Caco-2 (cell line): ENCODE measurements around the gene HS1BP3. TPM values are rescaled to one million over a fixed set of nuclear protein-coding genes. Genes with fewer than 3 reads are reported as not detected.
A peak's percentile ranks its signal among the peaks of the same experiment; 100 is the strongest.

Experiments
- BruUV-seq: library from RNA; stranded (reverse); fragments of 400-500 nt; replicated peaks from 2 replicates; lab custom pipeline; 2021; lab: Mats Ljungman, UMichigan
- CTCF ChIA-PET: fragments of 300-600 bp; sonication (Branson Sonifier 250); formaldehyde crosslinking; loops from one replicate; lab custom pipeline; 2022; ENCODE audit warnings: antibody characterized with exemption; lab: Charles Lee
- POLR2A ChIA-PET: fragments of 300-600 bp; sonication (Branson Sonifier 250); formaldehyde crosslinking; loops from one replicate; lab custom pipeline; 2022; ENCODE audit warnings: antibody characterized with exemption; lab: Charles Lee
- DNase-seq, 2 experiments: peaks; one replicate each; pipeline versions ENCODE4 v3.0.0 to v3.0.0-alpha.2; 2020 to 2022
- H3K27me3 ChIP-seq: replicated peaks from 2 replicates; pipeline ENCODE4 v1.6.0; 2011; ENCODE audit warnings: low read length; ENCODE audit not compliant: control insufficient read depth, insufficient read depth
- H3K36me3 ChIP-seq: 2 replicates; pipeline ENCODE4 v1.5.1; 2011; ENCODE audit warnings: low read length; ENCODE audit not compliant: control insufficient read depth, insufficient read depth
- H3K4me1 ChIP-seq: fragments of 250-450 bp; sonication (Bioruptor Pico); 2 replicates; pipeline ENCODE4 v1.5.1; 2020; ENCODE audit warnings: mild to moderate bottlenecking
- H3K4me3 ChIP-seq: 2 replicates; pipeline ENCODE4 v1.5.1; 2011; ENCODE audit warnings: low read depth, mild to moderate bottlenecking, control low read depth, low read length
- H3K9me3 ChIP-seq: fragments of 250-450 bp; sonication (Bioruptor Pico); 2 replicates; pipeline ENCODE4 v1.5.1; 2020; ENCODE audit warnings: mild to moderate bottlenecking, moderate library complexity
- H3K27ac Mint-ChIP-seq: one replicate; pipeline ENCODE4 v1.8.0; 2022; ENCODE audit warnings: mixed read lengths; ENCODE audit not compliant: unreplicated experiment
- H3K27me3 Mint-ChIP-seq: one replicate; pipeline ENCODE4 v1.8.0; 2022; ENCODE audit warnings: mixed read lengths; ENCODE audit not compliant: insufficient read depth, unreplicated experiment
- H3K36me3 Mint-ChIP-seq: one replicate; pipeline ENCODE4 v1.8.0; 2022; ENCODE audit warnings: mild to moderate bottlenecking, mixed read lengths; ENCODE audit not compliant: insufficient read depth, unreplicated experiment
- H3K4me1 Mint-ChIP-seq: one replicate; pipeline ENCODE4 v1.8.0; 2022; ENCODE audit warnings: low read depth, mixed read lengths; ENCODE audit not compliant: unreplicated experiment
- H3K4me3 Mint-ChIP-seq: one replicate; pipeline ENCODE4 v1.8.0; 2022; ENCODE audit warnings: mild to moderate bottlenecking, moderate library complexity, mixed read lengths; ENCODE audit not compliant: unreplicated experiment
- H3K9me3 Mint-ChIP-seq: one replicate; pipeline ENCODE4 v1.8.0; 2022; ENCODE audit warnings: mixed read lengths; ENCODE audit not compliant: unreplicated experiment
- intact Hi-C: fragments of 100-400 bp; cut with micrococcal nuclease; formaldehyde crosslinking; loops from one replicate; pipeline ENCODE4 v1.10.0; 2022; ENCODE audit not compliant: unreplicated experiment
- total RNA-seq: library from RNA; stranded (reverse); gene quantifications from 2 replicates; pipeline ENCODE4 v1.2.3, GENCODE V29; 2022
- TF ChIP-seq, protein P1 (sequence below), 2 experiments: fragments of 200-600 bp in 1 of 2; IDR thresholded peaks; 1 replicate in 1 of 2; 2 replicates in 1 of 2; pipeline versions ENCODE4 v1.5.1 to v1.8.0; 2011 to 2022; ENCODE audit warnings: antibody characterized with exemption in 1 of 2, control low read depth in 1 of 2, inconsistent platforms in 1 of 2, low read depth in 1 of 2, low read length in 1 of 2, mild to moderate bottlenecking in 1 of 2, moderate library complexity in 1 of 2; ENCODE audit not compliant: insufficient read depth in 1 of 2, severe bottlenecking in 1 of 2, unreplicated experiment in 1 of 2

Gene HS1BP3
- total RNA-seq, 1 experiment from 2014 or later = 31.1 TPM

DNA sequence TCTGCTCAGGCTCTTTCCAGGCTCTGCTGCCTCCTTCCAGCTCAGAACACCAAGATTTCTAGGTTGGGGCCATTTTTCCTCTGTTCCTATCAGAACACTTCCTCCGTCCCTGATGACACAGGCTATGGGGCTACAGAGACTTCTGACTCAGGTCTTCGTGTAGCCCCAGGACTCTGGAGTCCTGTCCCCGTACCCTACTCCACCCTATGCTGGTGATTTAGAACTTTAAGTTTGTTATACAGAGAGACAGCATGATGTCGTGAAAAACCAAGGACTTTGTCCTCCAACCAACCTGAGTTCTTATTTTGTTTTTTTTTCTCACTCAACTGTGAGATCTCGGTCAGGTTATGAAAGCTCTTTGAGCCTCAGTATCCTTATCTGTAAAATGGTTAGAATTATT is 78.7 kb downstream of the HS1BP3 start:
- Mint-ChIP-seq H3K9me3 (no peaks in the 10 kb centered on the region), H3K27me3 (no peaks in the 10 kb centered on the region), H3K27ac (peak overlapping the region; percentile 68), H3K4me1 (peaks cover 33% of the 10 kb centered on the region), H3K36me3 (no peaks in the 10 kb centered on the region), H3K4me3 (no peak overlapping the region)
- intact Hi-C loops = no loop called here
- Histone ChIP-seq H3K4me3 (no peak overlapping the region), H3K27me3 (no peaks in the 10 kb centered on the region), H3K36me3 (no peaks in the 10 kb centered on the region), H3K4me1 (peaks cover 12% of the 10 kb centered on the region), H3K9me3 (no peaks in the 10 kb centered on the region)
- TF ChIP-seq, protein P1, sequence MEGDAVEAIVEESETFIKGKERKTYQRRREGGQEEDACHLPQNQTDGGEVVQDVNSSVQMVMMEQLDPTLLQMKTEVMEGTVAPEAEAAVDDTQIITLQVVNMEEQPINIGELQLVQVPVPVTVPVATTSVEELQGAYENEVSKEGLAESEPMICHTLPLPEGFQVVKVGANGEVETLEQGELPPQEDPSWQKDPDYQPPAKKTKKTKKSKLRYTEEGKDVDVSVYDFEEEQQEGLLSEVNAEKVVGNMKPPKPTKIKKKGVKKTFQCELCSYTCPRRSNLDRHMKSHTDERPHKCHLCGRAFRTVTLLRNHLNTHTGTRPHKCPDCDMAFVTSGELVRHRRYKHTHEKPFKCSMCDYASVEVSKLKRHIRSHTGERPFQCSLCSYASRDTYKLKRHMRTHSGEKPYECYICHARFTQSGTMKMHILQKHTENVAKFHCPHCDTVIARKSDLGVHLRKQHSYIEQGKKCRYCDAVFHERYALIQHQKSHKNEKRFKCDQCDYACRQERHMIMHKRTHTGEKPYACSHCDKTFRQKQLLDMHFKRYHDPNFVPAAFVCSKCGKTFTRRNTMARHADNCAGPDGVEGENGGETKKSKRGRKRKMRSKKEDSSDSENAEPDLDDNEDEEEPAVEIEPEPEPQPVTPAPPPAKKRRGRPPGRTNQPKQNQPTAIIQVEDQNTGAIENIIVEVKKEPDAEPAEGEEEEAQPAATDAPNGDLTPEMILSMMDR (IDR thresholded peaks at IDR 0.05; ENCODE audit: insufficient read depth in 1 of 2, low read depth in 1 of 2, low read length in 1 of 2, severe bottlenecking in 1 of 2, unreplicated experiment in 1 of 2) = no peak
- ChIA-PET CTCF (no interaction called here), POLR2A (no interaction called here)
- no TSS peak for BruUV-seq
- no peak for DNase-seq

DNA sequence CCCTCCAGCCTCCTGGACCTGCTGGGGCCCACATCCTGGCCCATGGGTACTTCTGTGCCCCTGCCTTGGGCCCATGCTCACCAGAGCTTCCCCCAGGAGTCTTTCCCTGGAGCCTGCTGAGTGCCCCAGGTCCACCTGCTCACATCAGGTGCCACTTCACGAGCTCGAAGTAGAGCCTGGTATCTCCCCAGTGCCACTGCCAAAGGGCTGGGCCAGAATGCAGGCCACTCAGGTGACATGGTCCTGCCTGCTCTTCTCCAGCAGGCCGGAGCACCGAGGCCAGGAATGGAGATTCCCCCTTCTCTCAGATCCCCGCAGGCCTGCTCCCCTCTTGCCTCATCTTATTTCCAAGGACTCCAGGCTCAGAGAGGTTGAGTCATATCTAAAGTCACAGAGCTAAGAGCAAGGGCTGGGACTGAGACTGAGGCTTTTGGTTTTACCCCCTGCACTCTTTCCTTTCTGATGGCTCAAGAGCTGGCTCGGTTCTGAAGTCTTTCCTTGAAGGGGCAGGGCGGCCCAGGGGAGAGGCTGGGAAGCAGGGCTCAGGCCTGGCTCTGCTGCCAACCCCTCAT is 79.2 kb downstream of the HS1BP3 start:
- H3K9me3 Mint-ChIP-seq = no peaks in the 10 kb centered on the region
- H3K27me3 ChIP-seq = no peaks in the 10 kb centered on the region
- H3K4me3 ChIP-seq = no peak overlapping the region
- no peaks in the 10 kb centered on the region for H3K36me3 Mint-ChIP-seq
- CTCF ChIA-PET = no interaction called here
- intact Hi-C loops = no loop called here
- peak overlapping the region; percentile 68 for H3K27ac Mint-ChIP-seq
- H3K27me3 Mint-ChIP-seq = no peaks in the 10 kb centered on the region
- no peaks in the 10 kb centered on the region for H3K36me3 ChIP-seq
- POLR2A ChIA-PET = no interaction called here
- no peak for DNase-seq
- peaks cover 37% of the 10 kb centered on the region for H3K4me1 Mint-ChIP-seq
- peaks cover 17% of the 10 kb centered on the region for H3K4me1 ChIP-seq
- TF ChIP-seq, protein P1 (IDR thresholded peaks at IDR 0.05; ENCODE audit: insufficient read depth in 1 of 2, low read depth in 1 of 2, low read length in 1 of 2, severe bottlenecking in 1 of 2, unreplicated experiment in 1 of 2) = no peak
- H3K9me3 ChIP-seq = no peaks in the 10 kb centered on the region
- no TSS peak for BruUV-seq
- H3K4me3 Mint-ChIP-seq = no peak overlapping the region

DNA sequence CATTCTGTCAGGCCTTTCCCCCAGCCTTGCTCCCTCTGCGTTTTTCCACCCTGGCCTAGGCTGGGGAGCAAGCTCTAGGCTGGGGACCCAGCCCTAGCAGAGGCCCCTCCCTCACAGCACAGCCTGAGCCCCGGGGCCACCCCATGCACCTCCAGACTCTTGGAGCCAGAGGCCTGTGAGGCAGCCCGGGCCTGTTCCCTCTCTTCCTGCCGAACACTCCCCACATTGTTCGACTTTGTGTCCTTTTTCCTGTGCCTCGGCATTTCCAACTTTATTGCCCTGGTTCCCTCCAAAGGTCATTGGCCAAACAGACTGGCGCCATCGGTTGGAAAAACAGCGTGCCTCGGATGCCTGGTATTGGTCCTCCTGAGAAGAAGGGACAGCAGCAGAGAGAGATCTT is 79.7 kb downstream of the HS1BP3 start:
- Mint-ChIP-seq H3K9me3 (no peaks in the 10 kb centered on the region), H3K36me3 (no peaks in the 10 kb centered on the region), H3K27me3 (no peaks in the 10 kb centered on the region), H3K4me1 (peaks cover 32% of the 10 kb centered on the region), H3K27ac (no peak overlapping the region), H3K4me3 (no peak overlapping the region)
- CTCF ChIA-PET = no interaction called here
- Histone ChIP-seq H3K36me3 (no peaks in the 10 kb centered on the region), H3K4me1 (peaks cover 13% of the 10 kb centered on the region), H3K27me3 (no peaks in the 10 kb centered on the region), H3K4me3 (no peak overlapping the region), H3K9me3 (no peaks in the 10 kb centered on the region)
- BruUV-seq = no TSS peak
- POLR2A ChIA-PET = no interaction called here
- intact Hi-C loops = no loop called here
- no peak for DNase-seq
- TF ChIP-seq, protein P1 (IDR thresholded peaks at IDR 0.05; ENCODE audit: insufficient read depth in 1 of 2, low read depth in 1 of 2, low read length in 1 of 2, severe bottlenecking in 1 of 2, unreplicated experiment in 1 of 2) = no peak
